RWPE1 (cell line): ENCODE data around the gene FASTKD2.

Source experiments
- CTCF ChIA-PET: fragments of 350-600 bp; sonication (Branson Sonifier 250); formaldehyde crosslinking; extraction: SDS; loops from one replicate; lab custom pipeline; 2021; lab: Yijun Ruan, JAX
- POLR2A ChIA-PET: fragments of 400-600 bp; formaldehyde crosslinking; extraction: SDS; loops from one replicate; lab custom pipeline; 2020; ENCODE audit warnings: antibody characterized with exemption; ENCODE audit not compliant: low non-redundant PET; lab: Yijun Ruan, JAX
- DNase-seq: peaks from one replicate; pipeline ENCODE4 v3.0.0; 2012; ENCODE audit warnings: low spot score
- H3K27ac ChIP-seq: fragments of 450-650 bp; 2 replicates; pipeline ENCODE4 v1.5.1; 2017
- CTCF ChIP-seq: fragments of 450-650 bp; conservative IDR thresholded peaks from 2 replicates; pipeline ENCODE4 v1.5.1; 2017; ENCODE audit warnings: low read depth, mild to moderate bottlenecking

The FASTKD2 gene

GRCh38 chr2:206764673-206765241 lies 649 bp upstream of the FASTKD2 start:
- no peak for DNase-seq
- no peak for TF ChIP-seq CTCF
- H3K27ac ChIP-seq = peak overlapping the region; percentile 91
- POLR2A ChIA-PET = no interaction called here
- CTCF ChIA-PET = interaction anchor here (0.7 to 0.9 kb wide), 2 partner anchors 36 to 151 kb away, joined by 3 to 5 read pairs; no protein-coding TSS in a partner anchor

GRCh38 chr2:206766057-206766930 lies 888 bp downstream of the FASTKD2 start:
- DNase-seq = no peak
- no peak for TF ChIP-seq CTCF
- ChIA-PET POLR2A (interaction anchor here (0.6 kb wide), 1 partner anchor 369 kb away, joined by 3 read pairs; no protein-coding TSS in a partner anchor), CTCF (interaction anchor here (0.7 kb wide), 1 partner anchor 154 kb away, joined by 4 read pairs; no protein-coding TSS in a partner anchor)
- H3K27ac ChIP-seq = peak overlapping the region; percentile 91

- TF ChIP-seq CTCF = no peak
- POLR2A ChIA-PET = no interaction called here
- no peak overlapping the region for H3K27ac ChIP-seq
Measured at GRCh38 chr2:206774871-206775270, 9.5 kb downstream of the FASTKD2 start.

DNA sequence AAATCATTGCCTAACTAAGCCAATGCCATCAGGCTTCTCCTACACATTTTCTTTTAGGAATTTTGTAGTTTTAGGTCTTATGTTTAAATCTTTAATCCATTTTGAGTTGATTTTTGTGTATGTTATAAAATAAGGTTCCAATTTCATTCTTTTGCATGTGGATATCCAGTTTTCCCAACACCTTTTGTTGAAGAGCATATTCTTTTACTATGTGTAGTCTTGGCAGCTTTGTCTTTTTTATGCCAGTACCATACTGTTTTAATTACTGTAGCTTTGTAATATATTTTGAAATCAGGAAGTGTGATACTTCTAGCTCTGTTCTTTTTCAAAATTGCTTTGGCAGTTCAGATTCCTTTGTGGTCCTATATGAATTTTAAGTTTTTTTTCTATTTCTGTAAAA lies 11.0 kb downstream of the FASTKD2 start:
- H3K27ac ChIP-seq = no peak overlapping the region
- POLR2A ChIA-PET = no interaction called here

More at GRCh38 chr2:206774871-206775270, 9.5 kb downstream of the FASTKD2 start:
- no peak for DNase-seq
- CTCF ChIA-PET = interaction anchor here (0.6 kb wide), 1 partner anchor 274 kb away, joined by 7 read pairs; no protein-coding TSS in a partner anchor

GRCh38 chr2:206780671-206781070 lies 15.3 kb downstream of the FASTKD2 start:
- CTCF ChIA-PET = interaction anchor here (0.7 to 1.0 kb wide), 2 partner anchors 85 to 162 kb away, joined by 3 read pairs; no protein-coding TSS in a partner anchor
- H3K27ac ChIP-seq = no peak overlapping the region
- POLR2A ChIA-PET = no interaction called here
- TF ChIP-seq CTCF = no peak
- DNase-seq = no peak

More for the DNA sequence above, 11.0 kb downstream of the FASTKD2 start:
- no peak for DNase-seq
- CTCF ChIA-PET = no interaction called here
- no peak for TF ChIP-seq CTCF

- CTCF ChIA-PET = interaction anchor here (0.7 kb wide), 2 partner anchors 101 to 205 kb away, joined by 3 read pairs; no protein-coding TSS in a partner anchor
- peak; percentile 23; the same call in 1 of the 2 replicates for TF ChIP-seq CTCF
- POLR2A ChIA-PET = no interaction called here
- no peak overlapping the region for H3K27ac ChIP-seq
- no peak for DNase-seq
Measured at GRCh38 chr2:206783718-206784117, 18.3 kb downstream of the FASTKD2 start.
